Activated CD4-positive, alpha-beta memory T cell treated with anti-CD3 and anti-CD28 coated beads, Interleukin-2, amount 10 ng/mL, durations not matched to agents 7 days and 5 days (primary cell): Measurements from ENCODE around the gene BMS1. TPM values are rescaled to one million over a fixed set of nuclear protein-coding genes. Genes with fewer than 3 reads are reported as not detected.

ENCODE experiments used
- CTCF ChIA-PET: fragments of 350-600 bp; sonication (Branson Sonifier 250); formaldehyde crosslinking; loops from one replicate; lab custom pipeline; 2021; ENCODE audit warnings: antibody characterized with exemption, inconsistent platforms; lab: Charles Lee
- POLR2A ChIA-PET: fragments of 350-600 bp; sonication (Branson Sonifier 250); formaldehyde crosslinking; loops from one replicate; lab custom pipeline; 2021; ENCODE audit warnings: antibody characterized with exemption; lab: Charles Lee
- DNase-seq: peaks from one replicate; pipeline ENCODE4 v3.0.0-alpha.2; 2020
- H3K27ac Mint-ChIP-seq: one replicate; pipeline ENCODE4 v1.8.0; 2021; ENCODE audit warnings: mild to moderate bottlenecking, mixed read lengths
- H3K27me3 Mint-ChIP-seq: one replicate; pipeline ENCODE4 v1.8.0; 2021; ENCODE audit warnings: mixed read lengths
- H3K36me3 Mint-ChIP-seq: one replicate; pipeline ENCODE4 v1.8.0; 2021; ENCODE audit warnings: low read depth, mixed read lengths
- H3K4me1 Mint-ChIP-seq: one replicate; pipeline ENCODE4 v1.8.0; 2021; ENCODE audit warnings: mixed read lengths
- H3K4me3 Mint-ChIP-seq: one replicate; pipeline ENCODE4 v1.8.0; 2021; ENCODE audit warnings: mild to moderate bottlenecking, mixed read lengths
- H3K9me3 Mint-ChIP-seq: one replicate; pipeline ENCODE4 v1.8.0; 2021; ENCODE audit warnings: mixed read lengths
- total RNA-seq, 2 experiments: library from RNA; stranded (reverse); gene quantifications; one replicate each; pipeline ENCODE4 v1.2.3, GENCODE V29; 2021

Gene BMS1
- total RNA-seq, 2 experiments from 2014 or later: 14.3 to 14.6 TPM

GRCh38 chr10:42755556-42756093, 27.0 kb upstream of the BMS1 start:
- H3K4me3 Mint-ChIP-seq: no peak overlapping the region
- H3K9me3 Mint-ChIP-seq: no peaks in the 10 kb centered on the region
- no peak for DNase-seq
- no peak overlapping the region for H3K27ac Mint-ChIP-seq
- ChIA-PET POLR2A (no interaction called here), CTCF (no interaction called here)
- H3K27me3 Mint-ChIP-seq: peaks cover 45% of the 10 kb centered on the region
- H3K4me1 Mint-ChIP-seq: peaks cover 15% of the 10 kb centered on the region
- no peaks in the 10 kb centered on the region for H3K36me3 Mint-ChIP-seq

GRCh38 chr10:42767906-42768305, 14.7 kb upstream of the BMS1 start:
- Mint-ChIP-seq H3K4me1 (no peaks in the 10 kb centered on the region), H3K36me3 (no peaks in the 10 kb centered on the region), H3K27ac (no peak overlapping the region), H3K4me3 (no peak overlapping the region), H3K9me3 (peaks cover 2% of the 10 kb centered on the region), H3K27me3 (peaks cover 12% of the 10 kb centered on the region)
- ChIA-PET POLR2A (interaction anchor here (0.9 kb wide), 1 partner anchor 15 kb away, joined by 3 read pairs; the partner anchor contains the start of gene BMS1), CTCF (no interaction called here)
- DNase-seq: no peak

GRCh38 chr10:42768581-42769152, 13.9 kb upstream of the BMS1 start:
- no peaks in the 10 kb centered on the region for H3K4me1 Mint-ChIP-seq
- no peak overlapping the region for H3K27ac Mint-ChIP-seq
- H3K27me3 Mint-ChIP-seq: peaks cover 11% of the 10 kb centered on the region
- ChIA-PET POLR2A (no interaction called here), CTCF (no interaction called here)
- peaks cover 2% of the 10 kb centered on the region for H3K9me3 Mint-ChIP-seq
- no peak for DNase-seq
- no peak overlapping the region for H3K4me3 Mint-ChIP-seq
- H3K36me3 Mint-ChIP-seq: no peaks in the 10 kb centered on the region

- Mint-ChIP-seq H3K27ac (no peak overlapping the region), H3K36me3 (no peaks in the 10 kb centered on the region), H3K4me1 (no peaks in the 10 kb centered on the region), H3K27me3 (peaks cover 6% of the 10 kb centered on the region), H3K9me3 (peaks cover 2% of the 10 kb centered on the region), H3K4me3 (no peak overlapping the region)
- DNase-seq: no peak
- ChIA-PET POLR2A (no interaction called here), CTCF (no interaction called here)
Observed at GRCh38 chr10:42769173-42769572, 13.4 kb upstream of the BMS1 start.

GRCh38 chr10:42769673-42770072, 12.9 kb upstream of the BMS1 start:
- peaks cover 2% of the 10 kb centered on the region for H3K9me3 Mint-ChIP-seq
- H3K4me1 Mint-ChIP-seq: no peaks in the 10 kb centered on the region
- H3K4me3 Mint-ChIP-seq: no peak overlapping the region
- no peak for DNase-seq
- peaks cover 5% of the 10 kb centered on the region for H3K27me3 Mint-ChIP-seq
- CTCF ChIA-PET: no interaction called here
- no peak overlapping the region for H3K27ac Mint-ChIP-seq
- no peaks in the 10 kb centered on the region for H3K36me3 Mint-ChIP-seq
- POLR2A ChIA-PET: no interaction called here

- no peak overlapping the region for H3K27ac Mint-ChIP-seq
- peaks cover 2% of the 10 kb centered on the region for H3K9me3 Mint-ChIP-seq
- ChIA-PET CTCF (interaction anchor here (1.2 kb wide), 1 partner anchor 23 kb away, joined by 3 read pairs; no protein-coding TSS in a partner anchor), POLR2A (no interaction called here)
- H3K4me3 Mint-ChIP-seq: no peak overlapping the region
- peaks cover 5% of the 10 kb centered on the region for H3K36me3 Mint-ChIP-seq
- H3K27me3 Mint-ChIP-seq: peaks cover 7% of the 10 kb centered on the region
- peaks cover 6% of the 10 kb centered on the region for H3K4me1 Mint-ChIP-seq
- no peak for DNase-seq
Observed at GRCh38 chr10:42776681-42777080, 5.9 kb upstream of the BMS1 start.

GRCh38 chr10:42780456-42780855, 2.1 kb upstream of the BMS1 start:
- CTCF ChIA-PET: no interaction called here
- no peaks in the 10 kb centered on the region for H3K9me3 Mint-ChIP-seq
- H3K27ac Mint-ChIP-seq: peak overlapping the region; percentile 32
- POLR2A ChIA-PET: no interaction called here
- peaks cover 21% of the 10 kb centered on the region for H3K4me1 Mint-ChIP-seq
- H3K36me3 Mint-ChIP-seq: peaks cover 15% of the 10 kb centered on the region
- no peak for DNase-seq
- H3K4me3 Mint-ChIP-seq: peak overlapping the region; percentile 88
- H3K27me3 Mint-ChIP-seq: peaks cover 7% of the 10 kb centered on the region

GRCh38 chr10:42781893-42782445, 626 bp upstream of the BMS1 start:
- Mint-ChIP-seq H3K27me3 (peaks cover 7% of the 10 kb centered on the region), H3K4me1 (peaks cover 21% of the 10 kb centered on the region), H3K4me3 (peak overlapping the region; percentile 88), H3K36me3 (peaks cover 25% of the 10 kb centered on the region), H3K27ac (peak overlapping the region; percentile 84), H3K9me3 (no peaks in the 10 kb centered on the region)
- DNase-seq: no peak
- CTCF ChIA-PET: interaction anchor here (0.9 kb wide), 1 partner anchor 29 kb away, joined by 3 read pairs; no protein-coding TSS in a partner anchor
- POLR2A ChIA-PET: interaction anchor here (0.7 to 3.8 kb wide), 7 partner anchors 11 to 867 kb away, joined by 3 to 20 read pairs (median 3); partner anchors contain the start of genes CSGALNACT2, ZNF32 and ZNF33B

GRCh38 chr10:42783181-42783549, 570 bp downstream of the BMS1 start:
- H3K4me1 Mint-ChIP-seq: peaks cover 21% of the 10 kb centered on the region
- H3K27me3 Mint-ChIP-seq: peaks cover 1% of the 10 kb centered on the region
- H3K36me3 Mint-ChIP-seq: peaks cover 31% of the 10 kb centered on the region
- H3K9me3 Mint-ChIP-seq: no peaks in the 10 kb centered on the region
- peak overlapping the region; percentile 88 for H3K4me3 Mint-ChIP-seq
- peak; percentile 31 for DNase-seq
- H3K27ac Mint-ChIP-seq: peak overlapping the region; percentile 84
- CTCF ChIA-PET: no interaction called here
- POLR2A ChIA-PET: interaction anchor here (0.8 to 3.8 kb wide), 10 partner anchors 10 to 865 kb away, joined by 3 to 20 read pairs (median 3); partner anchors contain the start of genes CSGALNACT2, ZNF32 and ZNF33B

GRCh38 chr10:42785759-42786158, 3.2 kb downstream of the BMS1 start:
- ChIA-PET CTCF (no interaction called here), POLR2A (interaction anchor here (1.0 kb wide), 1 partner anchor 147 kb away, joined by 3 read pairs; the partner anchor contains the start of gene ZNF33B)
- peaks cover 40% of the 10 kb centered on the region for H3K36me3 Mint-ChIP-seq
- H3K4me1 Mint-ChIP-seq: peaks cover 21% of the 10 kb centered on the region
- H3K9me3 Mint-ChIP-seq: no peaks in the 10 kb centered on the region
- H3K4me3 Mint-ChIP-seq: no peak overlapping the region
- no peak for DNase-seq
- H3K27me3 Mint-ChIP-seq: no peaks in the 10 kb centered on the region
- H3K27ac Mint-ChIP-seq: no peak overlapping the region

- peaks cover 70% of the 10 kb centered on the region for H3K36me3 Mint-ChIP-seq
- no peaks in the 10 kb centered on the region for H3K27me3 Mint-ChIP-seq
- ChIA-PET POLR2A (no interaction called here), CTCF (no interaction called here)
- H3K9me3 Mint-ChIP-seq: no peaks in the 10 kb centered on the region
- no peak for DNase-seq
- H3K27ac Mint-ChIP-seq: no peak overlapping the region
- H3K4me1 Mint-ChIP-seq: no peaks in the 10 kb centered on the region
- no peak overlapping the region for H3K4me3 Mint-ChIP-seq
Observed at GRCh38 chr10:42790835-42791234, 8.2 kb downstream of the BMS1 start.

GRCh38 chr10:42795701-42796100, 13.1 kb downstream of the BMS1 start:
- CTCF ChIA-PET: no interaction called here
- POLR2A ChIA-PET: no interaction called here
- H3K9me3 Mint-ChIP-seq: no peaks in the 10 kb centered on the region
- H3K36me3 Mint-ChIP-seq: peaks cover 89% of the 10 kb centered on the region
- H3K4me1 Mint-ChIP-seq: peaks cover under 1% of the 10 kb centered on the region
- DNase-seq: no peak
- no peak overlapping the region for H3K4me3 Mint-ChIP-seq
- H3K27me3 Mint-ChIP-seq: no peaks in the 10 kb centered on the region
- no peak overlapping the region for H3K27ac Mint-ChIP-seq

GRCh38 chr10:42801135-42801534, 18.5 kb downstream of the BMS1 start:
- no peak for DNase-seq
- Mint-ChIP-seq H3K27me3 (no peaks in the 10 kb centered on the region), H3K27ac (peak overlapping the region; percentile 33), H3K4me3 (no peak overlapping the region), H3K36me3 (peaks cover 80% of the 10 kb centered on the region), H3K9me3 (no peaks in the 10 kb centered on the region), H3K4me1 (peaks cover 6% of the 10 kb centered on the region)
- CTCF ChIA-PET: no interaction called here
- POLR2A ChIA-PET: no interaction called here
